Measurements from ENCODE around the gene LONRF3. TPM values are rescaled to one million over a fixed set of nuclear protein-coding genes. Genes with fewer than 3 reads are reported as not detected.

Gene LONRF3
- total RNA-seq, 4 donors from 2014 or later, result 14.3 to 19.9 (median 17.5) TPM

- H3K36me3 ChIP-seq, result no peaks in the 10 kb centered on the region
- H3K9me3 ChIP-seq, result no peaks in the 10 kb centered on the region
- H3K4me3 ChIP-seq, result no peak overlapping the region
- no peak for DNase-seq (ENCODE audit: extremely low spot score)
- no peaks in the 10 kb centered on the region for H3K4me1 ChIP-seq
- intact Hi-C loops (cut with DNase I), result no loop called here
- no peak for TF ChIP-seq POLR2A (IDR thresholded peaks at IDR 0.05; ENCODE audit: low read depth)
- 62% methylated on average over 4 of the region's 4 CpGs for WGBS
- no peaks in the 10 kb centered on the region for H3K27me3 ChIP-seq
- H3K27ac ChIP-seq (replicated peaks in 1 of 4), result no peak overlapping the region
These were observed 9.0 kb upstream of the LONRF3 start for GRCh38 chrX:118965395-118965794.

- Histone ChIP-seq H3K36me3 (no peaks in the 10 kb centered on the region), H3K4me1 (peaks cover 0 to under 1% (median under 1%) of the 10 kb centered on the region in 4 donors), H3K27me3 (no peaks in the 10 kb centered on the region), H3K4me3 (no peak overlapping the region), H3K9me3 (no peaks in the 10 kb centered on the region), H3K27ac (replicated peaks in 1 of 4) (no peak overlapping the region)
- intact Hi-C loops (cut with DNase I), result no loop called here
- 70% methylated on average over 8 of the region's 8 CpGs for WGBS
- no peak for DNase-seq (ENCODE audit: extremely low spot score)
- TF ChIP-seq POLR2A (IDR thresholded peaks at IDR 0.05; ENCODE audit: low read depth), result no peak
- TF ChIP-seq CTCF (IDR thresholded peaks at IDR 0.05), result no peak
- no peak for TF ChIP-seq EP300 (IDR thresholded peaks at IDR 0.05)
- no peak for TF ChIP-seq POLR2AphosphoS5 (IDR thresholded peaks at IDR 0.05)
These were observed 6.4 kb upstream of the LONRF3 start for GRCh38 chrX:118968031-118968430.

- H3K36me3 ChIP-seq, result no peaks in the 10 kb centered on the region
- H3K9me3 ChIP-seq, result no peaks in the 10 kb centered on the region
- WGBS, result 47% methylated on average over 3 of the region's 3 CpGs
- peaks cover 0 to 5% (median 2%) of the 10 kb centered on the region in 4 donors for H3K27me3 ChIP-seq
- H3K4me3 ChIP-seq, result no peak overlapping the region
- peak; percentile 24 for DNase-seq (ENCODE audit: extremely low spot score)
- no peak overlapping the region for H3K27ac ChIP-seq (replicated peaks in 1 of 4)
- TF ChIP-seq EP300 (IDR thresholded peaks at IDR 0.05), result no peak
- intact Hi-C loops (cut with DNase I), result loop anchor here (10.0 kb wide), 1 partner anchor 127 kb away; no protein-coding TSS in a partner anchor
- peaks cover 0 to 16% (median 10%) of the 10 kb centered on the region in 4 donors for H3K4me1 ChIP-seq
These were observed 2.9 kb upstream of the LONRF3 start for GRCh38 chrX:118971552-118971951.

- peaks cover 0 to 23% (median 14%) of the 10 kb centered on the region in 4 donors for H3K4me1 ChIP-seq
- no peaks in the 10 kb centered on the region for H3K9me3 ChIP-seq
- peak; percentile 57 for DNase-seq (ENCODE audit: extremely low spot score)
- 40% methylated on average over 10 of the region's 43 CpGs for WGBS
- H3K4me3 ChIP-seq, result peak overlapping the region; percentile 61 to 76 (median 66)
- TF ChIP-seq POLR2AphosphoS5 (IDR thresholded peaks at IDR 0.05) (no peak), EP300 (IDR thresholded peaks at IDR 0.05) (no peak), POLR2A (IDR thresholded peaks at IDR 0.05; ENCODE audit: low read depth) (no peak), CTCF (IDR thresholded peaks at IDR 0.05) (no peak)
- no peaks in the 10 kb centered on the region for H3K36me3 ChIP-seq
- H3K27ac ChIP-seq (replicated peaks in 1 of 4), result peak overlapping the region; percentile 82 to 86 (median 85)
- peaks cover 0 to 5% (median 2%) of the 10 kb centered on the region in 4 donors for H3K27me3 ChIP-seq
- intact Hi-C loops (cut with DNase I), result loop anchor here (10.0 kb wide), 1 partner anchor 129 kb away; no protein-coding TSS in a partner anchor
These were observed 880 bp upstream of the LONRF3 start for GRCh38 chrX:118973389-118974087.

- intact Hi-C loops (cut with DNase I), result loop anchor here (10.0 kb wide), 1 partner anchor 130 kb away; no protein-coding TSS in a partner anchor
- 48% methylated on average over 33 of the region's 82 CpGs for WGBS
- no peaks in the 10 kb centered on the region for H3K9me3 ChIP-seq
- H3K4me3 ChIP-seq, result peak overlapping the region; percentile 61 to 76 (median 66)
- H3K4me1 ChIP-seq, result peaks cover 0 to 23% (median 14%) of the 10 kb centered on the region in 4 donors
- H3K27me3 ChIP-seq, result peaks cover 0 to 5% (median 2%) of the 10 kb centered on the region in 4 donors
- TF ChIP-seq POLR2A (IDR thresholded peaks at IDR 0.05; ENCODE audit: low read depth) (no peak), POLR2AphosphoS5 (IDR thresholded peaks at IDR 0.05) (no peak), CTCF (IDR thresholded peaks at IDR 0.05) (no peak), EP300 (IDR thresholded peaks at IDR 0.05) (no peak)
- H3K36me3 ChIP-seq, result no peaks in the 10 kb centered on the region
- H3K27ac ChIP-seq (replicated peaks in 1 of 4), result peak overlapping the region; percentile 82 to 86 (median 85)
- peak; percentile 77 for DNase-seq (ENCODE audit: extremely low spot score)
These were observed 672 bp downstream of the LONRF3 start for GRCh38 chrX:118974908-118975671.
